Sigmoid colon (tissue), 7 donors: ENCODE results near the gene RGS9. TPM values are rescaled to one million over a fixed set of nuclear protein-coding genes. Genes with fewer than 3 reads are reported as not detected.

Experiments
- DNase-seq: peaks from one replicate; pipeline ENCODE4 v3.0.0-alpha.2; 2019
- H3K27ac ChIP-seq, 4 donors: fragments of 200-600 bp; sonication (generic); one replicate each; pipeline ENCODE4 v1.5.1; 2016 to 2019; ENCODE audit warnings: mild to moderate bottlenecking in 1 of 4
- H3K27me3 ChIP-seq, 3 donors: fragments of 200-600 bp; sonication (generic); one replicate each; pipeline ENCODE4 v1.5.1; 2019; ENCODE audit warnings: mild to moderate bottlenecking in 1 of 3
- H3K36me3 ChIP-seq, 4 donors: fragments of 200-600 bp; sonication (generic); one replicate each; pipeline ENCODE4 v1.5.1; 2016 to 2019
- H3K4me1 ChIP-seq, 4 donors: fragments of 200-600 bp; sonication (generic); one replicate each; pipeline ENCODE4 v1.5.1; 2017 to 2019
- H3K4me3 ChIP-seq, 4 donors: fragments of 200-600 bp; sonication (generic); one replicate each; pipeline ENCODE4 v1.5.1; 2017 to 2019; ENCODE audit warnings: mild to moderate bottlenecking in 2 of 4, moderate library complexity in 1 of 4
- H3K9me3 ChIP-seq, 4 donors: fragments of 200-600 bp in 3 of 4; sonication (generic) in 3 of 4; one replicate each; pipeline versions ENCODE4 v1.5.1 to v1.6.1; 2013 to 2019
- CTCF ChIP-seq, 4 experiments: fragments of 450-650 bp in 3 of 4; fragments of 200-600 bp in 1 of 4; IDR thresholded peaks; one replicate each; pipeline ENCODE4 v1.5.1; 2016 to 2019; ENCODE audit warnings: antibody characterized with exemption in 4 of 4, mild to moderate bottlenecking in 3 of 4, moderate library complexity in 2 of 4
- EP300 ChIP-seq, 4 donors: sonication (generic); formaldehyde crosslinking; IDR thresholded peaks; one replicate each; pipeline ENCODE4 v1.6.1; 2017; ENCODE audit warnings: antibody characterized with exemption in 4 of 4
- POLR2A ChIP-seq, 2 donors: fragments of 450-650 bp; IDR thresholded peaks; one replicate each; pipeline ENCODE4 v1.6.1; 2016; ENCODE audit warnings: antibody characterized with exemption in 2 of 2, mild to moderate bottlenecking in 2 of 2, moderate library complexity in 2 of 2
- POLR2AphosphoS5 ChIP-seq, 4 donors: sonication (generic); formaldehyde crosslinking; IDR thresholded peaks; one replicate each; pipeline ENCODE4 v1.6.1; 2017; ENCODE audit warnings: antibody characterized with exemption in 4 of 4
- WGBS, 2 donors: extraction: QIAGEN DNeasy Blood & Tissue Kit; methylation state at CpG; one replicate each; pipeline ENCODE4 v1.1.7; 2013; 5-methylcytosine and 5-hydroxymethylcytosine counted together
- intact Hi-C: fragments of 100-400 bp; cut with DNase I; formaldehyde crosslinking; loops from one replicate; pipeline ENCODE4 v1.15.1; 2023
- polyA plus RNA-seq, 3 donors: library from polyadenylated mRNA; stranded (reverse); fragments of 200-250 nt; gene quantifications; one replicate each; pipeline ENCODE4 v1.2.3, GENCODE V29; 2013
- total RNA-seq, 4 donors: library from RNA; depleted of rRNA; stranded (reverse); fragments of >200 nt; gene quantifications; one replicate each; pipeline ENCODE4 v1.1.0, GENCODE V29; 2016
- donor health status: healthy with polysubstance abuse.
- donor health status: Bipolar disorder and iron deficiency.
- donor health status: healthy.

RGS9 gene
- total and polyA plus RNA-seq, 7 donors: 5.0 to 30.5 (median 16.9) TPM

DNA sequence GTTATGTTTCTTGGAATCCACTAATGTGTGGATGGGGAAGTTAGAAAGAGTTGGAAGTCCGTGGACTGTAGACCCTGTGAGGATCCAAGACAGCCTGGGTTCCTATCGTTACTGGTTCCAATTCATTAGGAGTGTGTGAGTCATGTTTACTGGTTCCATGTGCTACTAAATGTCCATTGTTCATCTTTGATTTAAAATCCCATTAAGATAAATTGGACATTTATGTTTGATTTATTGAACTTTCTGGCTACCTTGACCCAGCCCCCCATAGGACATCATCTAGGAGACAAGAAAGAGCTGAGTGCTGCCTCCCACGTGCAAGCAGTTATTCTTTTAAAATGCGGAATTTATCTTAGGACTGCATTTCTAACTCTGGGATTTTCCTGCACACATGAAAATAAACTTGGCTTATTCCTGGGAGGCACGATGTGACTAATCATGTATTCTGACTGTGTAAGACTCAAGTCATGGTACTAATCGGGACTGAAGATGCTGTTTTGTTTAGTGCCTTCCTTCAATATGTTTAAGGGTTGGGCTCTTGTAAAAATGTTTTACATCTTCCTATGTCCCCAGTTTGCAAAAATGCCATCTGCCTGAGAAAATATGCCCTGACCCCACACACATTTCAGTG, 53.4 kb downstream of the RGS9 start:
- peaks cover 0 to 24% (median 0%) of the 10 kb centered on the region in 4 donors for H3K36me3 ChIP-seq
- no peak overlapping the region for H3K27ac ChIP-seq
- peaks cover 0 to 2% (median 0%) of the 10 kb centered on the region in 4 donors for H3K4me1 ChIP-seq
- no peaks in the 10 kb centered on the region for H3K9me3 ChIP-seq
- WGBS, 2 donors: 87 to 88% methylated on average over 6 of the region's 6 CpGs
- intact Hi-C loops: no loop called here
- TF ChIP-seq POLR2AphosphoS5 (IDR thresholded peaks at IDR 0.05) (no peak), CTCF (IDR thresholded peaks at IDR 0.05) (no peak), EP300 (IDR thresholded peaks at IDR 0.05) (no peak), POLR2A (IDR thresholded peaks at IDR 0.05) (no peak)
- no peaks in the 10 kb centered on the region for H3K27me3 ChIP-seq
- DNase-seq: no peak
- H3K4me3 ChIP-seq: no peak overlapping the region

- H3K9me3 ChIP-seq: no peaks in the 10 kb centered on the region
- 70 to 77% methylated on average over 8 of the region's 8 CpGs for WGBS, 2 donors
- no peak overlapping the region for H3K27ac ChIP-seq
- peaks cover 0 to 24% (median 0%) of the 10 kb centered on the region in 4 donors for H3K36me3 ChIP-seq
- no peak overlapping the region for H3K4me3 ChIP-seq
- no peak for DNase-seq
- H3K4me1 ChIP-seq: no peaks in the 10 kb centered on the region
- TF ChIP-seq EP300 (IDR thresholded peaks at IDR 0.05): no peak
- no peak for TF ChIP-seq CTCF (IDR thresholded peaks at IDR 0.05)
- no peak for TF ChIP-seq POLR2A (IDR thresholded peaks at IDR 0.05)
- no peak for TF ChIP-seq POLR2AphosphoS5 (IDR thresholded peaks at IDR 0.05)
- intact Hi-C loops: no loop called here
- H3K27me3 ChIP-seq: no peaks in the 10 kb centered on the region
These were observed 54.9 kb downstream of the RGS9 start for GRCh38 chr17:65191811-65192740.

DNA sequence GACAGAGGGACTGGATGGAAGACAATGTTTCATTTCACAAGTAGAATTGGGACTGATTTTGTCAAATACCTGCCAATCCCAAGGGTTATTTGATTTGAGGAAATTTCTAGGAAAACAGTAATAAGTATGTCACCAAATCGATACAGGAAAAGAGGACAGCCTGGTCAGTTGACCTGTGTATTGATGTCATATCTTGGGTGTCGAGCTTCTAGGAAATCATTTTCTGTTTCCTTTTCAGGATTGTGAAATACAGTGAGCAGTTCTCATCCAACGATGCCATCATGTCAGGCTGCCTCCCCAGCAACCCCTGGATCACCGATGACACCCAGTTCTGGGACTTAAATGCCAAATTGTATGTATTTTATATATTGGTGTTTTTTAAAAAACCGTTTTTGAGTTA, 56.1 kb downstream of the RGS9 start:
- no peak overlapping the region for H3K27ac ChIP-seq
- intact Hi-C loops: no loop called here
- DNase-seq: no peak
- H3K27me3 ChIP-seq: no peaks in the 10 kb centered on the region
- H3K4me1 ChIP-seq: no peaks in the 10 kb centered on the region
- H3K9me3 ChIP-seq: no peaks in the 10 kb centered on the region
- no peak overlapping the region for H3K4me3 ChIP-seq
- 71 to 79% methylated on average over 5 of the region's 5 CpGs for WGBS, 2 donors
- H3K36me3 ChIP-seq: peaks cover 0 to 24% (median 0%) of the 10 kb centered on the region in 4 donors
- TF ChIP-seq CTCF (IDR thresholded peaks at IDR 0.05) (no peak), POLR2A (IDR thresholded peaks at IDR 0.05) (no peak), EP300 (IDR thresholded peaks at IDR 0.05) (no peak), POLR2AphosphoS5 (IDR thresholded peaks at IDR 0.05) (no peak)

GRCh38 chr17:65193716-65194293, 56.6 kb downstream of the RGS9 start:
- intact Hi-C loops: no loop called here
- WGBS, 2 donors: 90 to 93% methylated on average over 9 of the region's 9 CpGs
- Histone ChIP-seq H3K36me3 (peaks cover 0 to 24% (median 0%) of the 10 kb centered on the region in 4 donors), H3K27me3 (no peaks in the 10 kb centered on the region), H3K9me3 (no peaks in the 10 kb centered on the region), H3K4me1 (no peaks in the 10 kb centered on the region), H3K4me3 (no peak overlapping the region), H3K27ac (no peak overlapping the region)
- TF ChIP-seq POLR2AphosphoS5 (IDR thresholded peaks at IDR 0.05): no peak
- TF ChIP-seq POLR2A (IDR thresholded peaks at IDR 0.05): no peak
- no peak for DNase-seq
